Measurements from ENCODE around the gene C12orf75.

Gene C12orf75

GRCh38 chr12:105351523-105351922 is 21.0 kb downstream of the C12orf75 start:
- in situ Hi-C loops (cut with MboI; ENCODE audit: low sequenced_read_pairs) = no loop called here
- no peak for DNase-seq (ENCODE audit: low spot score in 2 of 2)
- no peaks in the 10 kb centered on the region for H3K27me3 ChIP-seq (ENCODE audit: low read depth)
- no peak overlapping the region for H3K4me3 ChIP-seq
- peaks cover 32% of the 10 kb centered on the region for H3K4me1 ChIP-seq
- H3K36me3 ChIP-seq (replicated peaks) = no peaks in the 10 kb centered on the region; the same call in 1 of the 2 replicates
- H3K9me3 ChIP-seq = no peaks in the 10 kb centered on the region

GRCh38 chr12:105352052-105352451 is 21.6 kb downstream of the C12orf75 start:
- Histone ChIP-seq H3K9me3 (no peaks in the 10 kb centered on the region), H3K4me1 (peaks cover 27% of the 10 kb centered on the region), H3K36me3 (replicated peaks) (no peaks in the 10 kb centered on the region; the same call in 1 of the 2 replicates), H3K4me3 (no peak overlapping the region), H3K27me3 (ENCODE audit: low read depth) (no peaks in the 10 kb centered on the region)
- no peak for DNase-seq (ENCODE audit: low spot score in 2 of 2)
- in situ Hi-C loops (cut with MboI; ENCODE audit: low sequenced_read_pairs) = no loop called here

- Histone ChIP-seq H3K4me3 (no peak overlapping the region), H3K9me3 (no peaks in the 10 kb centered on the region), H3K27me3 (ENCODE audit: low read depth) (no peaks in the 10 kb centered on the region), H3K36me3 (replicated peaks) (no peaks in the 10 kb centered on the region; the same call in 1 of the 2 replicates), H3K4me1 (peaks cover 18% of the 10 kb centered on the region)
- DNase-seq (ENCODE audit: low spot score in 2 of 2) = no peak
- in situ Hi-C loops (cut with MboI; ENCODE audit: low sequenced_read_pairs) = no loop called here
Measured at GRCh38 chr12:105352940-105353635, 22.6 kb downstream of the C12orf75 start.

GRCh38 chr12:105355752-105356151 is 25.3 kb downstream of the C12orf75 start:
- DNase-seq (ENCODE audit: low spot score in 2 of 2) = no peak
- H3K4me3 ChIP-seq = no peak overlapping the region
- peaks cover 9% of the 10 kb centered on the region for H3K4me1 ChIP-seq
- H3K27me3 ChIP-seq (ENCODE audit: low read depth) = no peaks in the 10 kb centered on the region
- H3K9me3 ChIP-seq = no peaks in the 10 kb centered on the region
- in situ Hi-C loops (cut with MboI; ENCODE audit: low sequenced_read_pairs) = no loop called here
- peaks cover 5% of the 10 kb centered on the region for H3K36me3 ChIP-seq (replicated peaks)

- no peak overlapping the region for H3K4me3 ChIP-seq
- peaks cover 8% of the 10 kb centered on the region for H3K36me3 ChIP-seq (replicated peaks)
- no peak for DNase-seq (ENCODE audit: low spot score in 2 of 2)
- H3K9me3 ChIP-seq = no peaks in the 10 kb centered on the region
- peaks cover 8% of the 10 kb centered on the region for H3K4me1 ChIP-seq
- in situ Hi-C loops (cut with MboI; ENCODE audit: low sequenced_read_pairs) = no loop called here
- no peaks in the 10 kb centered on the region for H3K27me3 ChIP-seq (ENCODE audit: low read depth)
Measured at GRCh38 chr12:105357162-105357691, 26.7 kb downstream of the C12orf75 start.

- peaks cover 8% of the 10 kb centered on the region for H3K36me3 ChIP-seq (replicated peaks)
- no peaks in the 10 kb centered on the region for H3K4me1 ChIP-seq
- no peak for DNase-seq (ENCODE audit: low spot score in 2 of 2)
- no peak overlapping the region for H3K4me3 ChIP-seq
- H3K9me3 ChIP-seq = no peaks in the 10 kb centered on the region
- in situ Hi-C loops (cut with MboI; ENCODE audit: low sequenced_read_pairs) = no loop called here
- no peaks in the 10 kb centered on the region for H3K27me3 ChIP-seq (ENCODE audit: low read depth)
Measured at GRCh38 chr12:105358789-105359188, 28.3 kb downstream of the C12orf75 start.

GRCh38 chr12:105359856-105360255 is 29.4 kb downstream of the C12orf75 start:
- H3K36me3 ChIP-seq (replicated peaks) = peaks cover 8% of the 10 kb centered on the region
- no peaks in the 10 kb centered on the region for H3K9me3 ChIP-seq
- H3K27me3 ChIP-seq (ENCODE audit: low read depth) = no peaks in the 10 kb centered on the region
- in situ Hi-C loops (cut with MboI; ENCODE audit: low sequenced_read_pairs) = no loop called here
- DNase-seq (ENCODE audit: low spot score in 2 of 2) = no peak
- no peaks in the 10 kb centered on the region for H3K4me1 ChIP-seq
- no peak overlapping the region for H3K4me3 ChIP-seq

- DNase-seq (ENCODE audit: low spot score in 2 of 2) = no peak
- Histone ChIP-seq H3K27me3 (ENCODE audit: low read depth) (no peaks in the 10 kb centered on the region), H3K4me1 (peaks cover 19% of the 10 kb centered on the region), H3K9me3 (no peaks in the 10 kb centered on the region), H3K4me3 (no peak overlapping the region), H3K36me3 (replicated peaks) (peaks cover 8% of the 10 kb centered on the region; the same call in 1 of the 2 replicates)
- in situ Hi-C loops (cut with MboI; ENCODE audit: low sequenced_read_pairs) = no loop called here
Measured at GRCh38 chr12:105363890-105364289, 33.4 kb downstream of the C12orf75 start.

GRCh38 chr12:105365231-105365630 is 34.7 kb downstream of the C12orf75 start:
- Histone ChIP-seq H3K9me3 (no peaks in the 10 kb centered on the region), H3K4me3 (no peak overlapping the region), H3K27me3 (ENCODE audit: low read depth) (no peaks in the 10 kb centered on the region), H3K4me1 (peaks cover 19% of the 10 kb centered on the region), H3K36me3 (replicated peaks) (0 out of 2 replicates have a peak, but pooled peaks cover 3% of the 10 kb centered on the region)
- in situ Hi-C loops (cut with MboI; ENCODE audit: low sequenced_read_pairs) = no loop called here
- DNase-seq (ENCODE audit: low spot score in 2 of 2) = no peak

GRCh38 chr12:105368047-105368646 is 37.7 kb downstream of the C12orf75 start:
- H3K4me1 ChIP-seq = peaks cover 19% of the 10 kb centered on the region
- H3K4me3 ChIP-seq = no peak overlapping the region
- H3K36me3 ChIP-seq (replicated peaks) = peaks cover 3% of the 10 kb centered on the region; the same call in 1 of the 2 replicates
- DNase-seq (ENCODE audit: low spot score in 2 of 2) = peak; percentile 65 to 76
- in situ Hi-C loops (cut with MboI; ENCODE audit: low sequenced_read_pairs) = no loop called here
- H3K27me3 ChIP-seq (ENCODE audit: low read depth) = no peaks in the 10 kb centered on the region
- H3K9me3 ChIP-seq = no peaks in the 10 kb centered on the region

- Histone ChIP-seq H3K9me3 (no peaks in the 10 kb centered on the region), H3K4me1 (peaks cover 19% of the 10 kb centered on the region), H3K4me3 (no peak overlapping the region), H3K27me3 (ENCODE audit: low read depth) (no peaks in the 10 kb centered on the region), H3K36me3 (replicated peaks) (peaks cover 3% of the 10 kb centered on the region; the same call in 1 of the 2 replicates)
- in situ Hi-C loops (cut with MboI; ENCODE audit: low sequenced_read_pairs) = no loop called here
- no peak for DNase-seq (ENCODE audit: low spot score in 2 of 2)
Measured at GRCh38 chr12:105369014-105369413, 38.5 kb downstream of the C12orf75 start.

- H3K4me1 ChIP-seq = no peaks in the 10 kb centered on the region
- no peak overlapping the region for H3K4me3 ChIP-seq
- H3K27me3 ChIP-seq (ENCODE audit: low read depth) = no peaks in the 10 kb centered on the region
- no peaks in the 10 kb centered on the region for H3K9me3 ChIP-seq
- no peak for DNase-seq (ENCODE audit: low spot score in 2 of 2)
- in situ Hi-C loops (cut with MboI; ENCODE audit: low sequenced_read_pairs) = no loop called here
- peaks cover 3% of the 10 kb centered on the region; the same call in 1 of the 2 replicates for H3K36me3 ChIP-seq (replicated peaks)
Measured at GRCh38 chr12:105374303-105374702, 43.8 kb downstream of the C12orf75 start.

GRCh38 chr12:105377077-105377476 is 46.6 kb downstream of the C12orf75 start:
- Histone ChIP-seq H3K36me3 (replicated peaks) (peaks cover 3% of the 10 kb centered on the region; the same call in 1 of the 2 replicates), H3K27me3 (ENCODE audit: low read depth) (no peaks in the 10 kb centered on the region), H3K4me1 (no peaks in the 10 kb centered on the region), H3K4me3 (no peak overlapping the region), H3K9me3 (no peaks in the 10 kb centered on the region)
- in situ Hi-C loops (cut with MboI; ENCODE audit: low sequenced_read_pairs) = loop anchor here (25.0 kb wide), 4 partner anchors 190 to 1165 kb away; partner anchors contain the start of gene TXNRD1
- no peak for DNase-seq (ENCODE audit: low spot score in 2 of 2)

GRCh38 chr12:105378911-105379310 is 48.4 kb downstream of the C12orf75 start:
- peaks cover 8% of the 10 kb centered on the region for H3K4me1 ChIP-seq
- H3K9me3 ChIP-seq = no peaks in the 10 kb centered on the region
- H3K36me3 ChIP-seq (replicated peaks) = no peaks in the 10 kb centered on the region
- no peaks in the 10 kb centered on the region for H3K27me3 ChIP-seq (ENCODE audit: low read depth)
- peak; percentile 25 to 57 for DNase-seq (ENCODE audit: low spot score in 2 of 2)
- no peak overlapping the region for H3K4me3 ChIP-seq
- in situ Hi-C loops (cut with MboI; ENCODE audit: low sequenced_read_pairs) = loop anchor here (25.0 kb wide), 4 partner anchors 192 to 1167 kb away; partner anchors contain the start of gene TXNRD1
